Neural progenitor cell (in vitro differentiated cells): Measurements from ENCODE around the gene LGALS14. TPM values are rescaled to one million over a fixed set of nuclear protein-coding genes. Genes with fewer than 3 reads are reported as not detected.

ENCODE experiments used
- DNase-seq: peaks from one replicate; pipeline ENCODE4 v3.0.0-alpha.2; 2016; ENCODE audit warnings: low spot score
- H2AFZ ChIP-seq: fragments of 200-600 bp; sonication (generic); replicated peaks from 2 replicates; pipeline ENCODE4 v1.6.1; 2016; ENCODE audit warnings: antibody characterized with exemption
- H3F3A ChIP-seq: fragments of 200-600 bp; sonication (generic); 2 replicates; pipeline ENCODE4 v1.6.1; 2016; ENCODE audit warnings: antibody characterized with exemption, low read depth
- H3K27ac ChIP-seq: fragments of 200-600 bp; sonication (generic); 2 replicates; pipeline ENCODE4 v1.5.1; 2016; ENCODE audit warnings: mild to moderate bottlenecking
- H3K27me3 ChIP-seq: fragments of 200-600 bp; sonication (generic); 2 replicates; pipeline ENCODE4 v1.6.1; 2016; ENCODE audit warnings: mild to moderate bottlenecking, moderate library complexity
- H3K36me3 ChIP-seq: fragments of 200-600 bp; sonication (generic); 2 replicates; pipeline ENCODE4 v1.5.1; 2016
- H3K4me1 ChIP-seq: fragments of 200-600 bp; sonication (generic); 2 replicates; pipeline ENCODE4 v1.6.1; 2016; ENCODE audit warnings: mixed run types
- H3K4me2 ChIP-seq: fragments of 200-600 bp; sonication (generic); 2 replicates; pipeline ENCODE4 v1.6.1; 2016
- H3K4me3 ChIP-seq: fragments of 200-600 bp; sonication (generic); 2 replicates; pipeline ENCODE4 v1.5.1; 2016
- H3K79me2 ChIP-seq: fragments of 200-600 bp; sonication (generic); 2 replicates; pipeline ENCODE4 v1.6.1; 2016; ENCODE audit warnings: low read depth
- H3K9ac ChIP-seq: fragments of 200-600 bp; sonication (generic); 2 replicates; pipeline ENCODE4 v1.6.1; 2016
- H3K9me3 ChIP-seq: fragments of 200-600 bp; sonication (generic); 2 replicates; pipeline ENCODE4 v1.5.1; 2016; ENCODE audit warnings: low read depth
- H4K20me1 ChIP-seq: fragments of 200-600 bp; sonication (generic); 2 replicates; pipeline ENCODE4 v1.6.1; 2016; ENCODE audit warnings: low read depth
- H3K27ac Mint-ChIP-seq: 3 replicates; pipeline ENCODE4 v1.8.0; 2021; ENCODE audit warnings: mixed read lengths
- H3K27me3 Mint-ChIP-seq: 2 replicates; pipeline ENCODE4 v1.8.0; 2022; ENCODE audit warnings: low read depth, mild to moderate bottlenecking, inconsistent platforms, moderate library complexity, mixed read lengths; ENCODE audit not compliant: insufficient read depth
- H3K36me3 Mint-ChIP-seq: 3 replicates; pipeline ENCODE4 v1.8.0; 2021; ENCODE audit warnings: mixed read lengths
- H3K4me1 Mint-ChIP-seq: 3 replicates; pipeline ENCODE4 v1.8.0; 2021; ENCODE audit warnings: mixed read lengths
- H3K4me3 Mint-ChIP-seq: 3 replicates; pipeline ENCODE4 v1.8.0; 2021; ENCODE audit warnings: mild to moderate bottlenecking, moderate library complexity, mixed read lengths
- H3K9me3 Mint-ChIP-seq: 3 replicates; pipeline ENCODE4 v1.8.0; 2020; ENCODE audit warnings: mixed read lengths
- EZH2 ChIP-seq: fragments of 200-600 bp; sonication (generic); IDR thresholded peaks from 2 replicates; pipeline ENCODE4 v1.6.1; 2017; ENCODE audit warnings: antibody characterized with exemption, mild to moderate bottlenecking, moderate library complexity
- EZH2phosphoT487 ChIP-seq: fragments of 200-600 bp; sonication (generic); IDR thresholded peaks from 2 replicates; pipeline ENCODE4 v1.6.1; 2017; ENCODE audit warnings: antibody characterized with exemption
- small RNA-seq: library from RNA; depleted of rRNA; stranded (forward); fragments of <200 nt; gene quantifications from one replicate; pipeline ENCODE3, GENCODE V24; 2015
- total RNA-seq: library from RNA; depleted of rRNA; stranded (reverse); fragments of >200 nt; gene quantifications from 2 replicates; pipeline ENCODE4 v1.2.3, GENCODE V29; 2015; ENCODE audit warnings: low replicate concordance
- TF ChIP-seq, protein P1 (sequence below): fragments of 200-600 bp; sonication (generic); IDR thresholded peaks from 2 replicates; pipeline ENCODE4 v1.5.1; 2017; ENCODE audit warnings: antibody characterized with exemption, mild to moderate bottlenecking

LGALS14 gene
- total RNA-seq, 1 donor from 2014 or later, result not detected

DNA sequence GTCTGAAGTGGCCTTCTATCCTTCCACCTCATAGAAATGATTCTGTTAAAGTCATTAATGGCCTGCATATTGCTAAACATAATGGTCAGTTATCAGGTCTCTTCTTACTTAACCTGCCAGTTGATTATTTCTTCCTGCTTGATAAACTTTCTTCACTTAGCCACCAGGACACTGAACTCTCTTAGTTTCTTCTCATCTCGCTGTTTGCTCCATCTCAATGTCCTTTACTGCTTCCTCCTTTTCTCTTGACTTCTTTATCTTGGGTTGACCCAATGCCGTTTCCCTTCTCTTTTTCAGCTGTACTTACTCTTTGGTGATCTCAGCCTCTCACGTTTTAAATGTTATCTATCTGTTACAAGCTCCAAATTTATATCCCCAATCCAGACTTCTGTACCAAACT lies 50.7 kb downstream of the LGALS14 start:
- Histone ChIP-seq H3K36me3 (no peaks in the 10 kb centered on the region), H3F3A (no peaks in the 10 kb centered on the region), H3K4me2 (no peak overlapping the region), H3K4me3 (no peak overlapping the region), H4K20me1 (no peaks in the 10 kb centered on the region), H3K27me3 (peaks cover 26% of the 10 kb centered on the region), H3K9ac (no peak overlapping the region), H3K27ac (no peak overlapping the region), H3K9me3 (no peaks in the 10 kb centered on the region), H3K4me1 (no peaks in the 10 kb centered on the region), H3K79me2 (no peaks in the 10 kb centered on the region), H2AFZ (no peak overlapping the region)
- H3K4me3 Mint-ChIP-seq, result no peak overlapping the region
- peaks cover 11% of the 10 kb centered on the region for H3K27me3 Mint-ChIP-seq
- no peaks in the 10 kb centered on the region for H3K9me3 Mint-ChIP-seq
- H3K27ac Mint-ChIP-seq, result no peak overlapping the region
- DNase-seq, result no peak
- H3K4me1 Mint-ChIP-seq, result no peaks in the 10 kb centered on the region
- TF ChIP-seq EZH2phosphoT487 (no peak), EZH2 (no peak)
- TF ChIP-seq, protein P1, sequence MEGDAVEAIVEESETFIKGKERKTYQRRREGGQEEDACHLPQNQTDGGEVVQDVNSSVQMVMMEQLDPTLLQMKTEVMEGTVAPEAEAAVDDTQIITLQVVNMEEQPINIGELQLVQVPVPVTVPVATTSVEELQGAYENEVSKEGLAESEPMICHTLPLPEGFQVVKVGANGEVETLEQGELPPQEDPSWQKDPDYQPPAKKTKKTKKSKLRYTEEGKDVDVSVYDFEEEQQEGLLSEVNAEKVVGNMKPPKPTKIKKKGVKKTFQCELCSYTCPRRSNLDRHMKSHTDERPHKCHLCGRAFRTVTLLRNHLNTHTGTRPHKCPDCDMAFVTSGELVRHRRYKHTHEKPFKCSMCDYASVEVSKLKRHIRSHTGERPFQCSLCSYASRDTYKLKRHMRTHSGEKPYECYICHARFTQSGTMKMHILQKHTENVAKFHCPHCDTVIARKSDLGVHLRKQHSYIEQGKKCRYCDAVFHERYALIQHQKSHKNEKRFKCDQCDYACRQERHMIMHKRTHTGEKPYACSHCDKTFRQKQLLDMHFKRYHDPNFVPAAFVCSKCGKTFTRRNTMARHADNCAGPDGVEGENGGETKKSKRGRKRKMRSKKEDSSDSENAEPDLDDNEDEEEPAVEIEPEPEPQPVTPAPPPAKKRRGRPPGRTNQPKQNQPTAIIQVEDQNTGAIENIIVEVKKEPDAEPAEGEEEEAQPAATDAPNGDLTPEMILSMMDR, result no peak
- no peaks in the 10 kb centered on the region for H3K36me3 Mint-ChIP-seq

Small RNA genes within 50 kb of the gene (small RNA-seq; reads per million reads assigned to genes)
- gene RPS29P27, result not detected

Other genes with a start within 250 kb of the LGALS14 start
- 39.9 and 79.3 TPM in 2 replicates for gene TIMM50, start 223.6 kb upstream of the LGALS14 start, total RNA-seq
- 0.37 and 2.8 TPM in 2 replicates for gene DLL3, start 205.5 kb upstream of the LGALS14 start, total RNA-seq
- gene SELENOV, start 189.3 kb upstream of the LGALS14 start, total RNA-seq, result 0.73 and 6.2 TPM in 2 replicates
- 10.1 and 11.1 TPM in 2 replicates for gene EID2B, start 171.6 kb upstream of the LGALS14 start, total RNA-seq
- gene EID2, start 164.3 kb upstream of the LGALS14 start, total RNA-seq, result 20.0 and 23.5 TPM in 2 replicates
- not detected in 2 replicates for gene LGALS13, start 102.0 kb upstream of the LGALS14 start, total RNA-seq
- gene LGALS16, start 48.6 kb upstream of the LGALS14 start, total RNA-seq, result not detected in 2 replicates
- not detected in 2 replicates for gene CLC, start 33.5 kb downstream of the LGALS14 start, total RNA-seq
- gene LEUTX, start 74.4 kb downstream of the LGALS14 start, total RNA-seq, result not detected in 2 replicates
- 7.8 and 26.8 TPM in 2 replicates for gene DYRK1B, start 129.7 kb downstream of the LGALS14 start, total RNA-seq
- 386 and 428 TPM in 2 replicates for gene FBL, start 141.9 kb downstream of the LGALS14 start, total RNA-seq
- gene FCGBP, start 230.2 kb downstream of the LGALS14 start, total RNA-seq, result 0.06 and 0.22 TPM in 2 replicates